WI38 (cell line): ENCODE data around the gene CLSTN2.

Experiments used
- H3K4me3 ChIP-seq: 2 replicates; pipeline ENCODE4 v1.5.1; 2011; ENCODE audit warnings: low read depth, mild to moderate bottlenecking, control low read depth, low read length
- CTCF ChIP-seq: IDR thresholded peaks from 2 replicates; pipeline ENCODE4 v1.5.1; 2012; ENCODE audit warnings: low read depth, mild to moderate bottlenecking, control low read depth, low read length

CLSTN2 gene

GRCh38 chr3:140384876-140385275, 449.9 kb downstream of the CLSTN2 start:
- H3K4me3 ChIP-seq: no peak overlapping the region
- TF ChIP-seq CTCF: no peak

- no peak overlapping the region for H3K4me3 ChIP-seq
- TF ChIP-seq CTCF: no peak
Measured at GRCh38 chr3:140386357-140387100, 451.5 kb downstream of the CLSTN2 start.

- no peak overlapping the region for H3K4me3 ChIP-seq
- no peak for TF ChIP-seq CTCF
Measured at GRCh38 chr3:140387244-140387643, 452.3 kb downstream of the CLSTN2 start.

- no peak for TF ChIP-seq CTCF
- H3K4me3 ChIP-seq: no peak overlapping the region
Measured at GRCh38 chr3:140388202-140388922, 453.4 kb downstream of the CLSTN2 start.

- no peak for TF ChIP-seq CTCF
- H3K4me3 ChIP-seq: no peak overlapping the region
Measured at GRCh38 chr3:140391061-140391460, 456.1 kb downstream of the CLSTN2 start.

GRCh38 chr3:140394488-140395133, 459.6 kb downstream of the CLSTN2 start:
- no peak for TF ChIP-seq CTCF
- no peak overlapping the region for H3K4me3 ChIP-seq
